OCI-LY3 (cell line): ENCODE results near the gene AKT3.
"Not testable (repeated sequence)": the region's sequence is repeated elsewhere in the genome, so short reads cannot be mapped to it uniquely, and the experiment has no call there.

Experiments
- H2AFZ ChIP-seq: fragments of 200-600, 300-600 bp; shearing (Covaris generic); 2 replicates; pipeline ENCODE4 v1.6.0; 2014; ENCODE audit warnings: antibody characterized with exemption, low read depth, low read length
- H3K27ac ChIP-seq: fragments of 200-600, 300-600 bp; sonication (generic); 2 replicates; pipeline ENCODE4 v1.5.1; 2014; ENCODE audit warnings: mild to moderate bottlenecking, low read length, moderate library complexity, mixed read lengths
- H3K27me3 ChIP-seq: fragments of 200-600, 300-600 bp; sonication (generic); 2 replicates; pipeline ENCODE4 v1.6.1; 2014; ENCODE audit warnings: low read depth, low read length, mixed read lengths
- H3K36me3 ChIP-seq: fragments of 200-600, 300-600 bp; sonication (generic); replicated peaks from 2 replicates; pipeline ENCODE3; 2014; ENCODE audit warnings: low read depth, low read length, mixed read lengths
- H3K4me1 ChIP-seq: fragments of 300-600, 200-600 bp; sonication (generic); 2 replicates; pipeline ENCODE4 v1.6.1; 2014; ENCODE audit warnings: low read length, mixed read lengths
- H3K4me2 ChIP-seq: fragments of 200-600, 300-600 bp; sonication (generic); 2 replicates; pipeline ENCODE4 v1.6.1; 2014; ENCODE audit warnings: low read length, mixed read lengths
- H3K4me3 ChIP-seq: fragments of 300-600, 200-600 bp; sonication (generic); 2 replicates; pipeline ENCODE4 v1.5.1; 2014; ENCODE audit warnings: antibody characterized with exemption, mild to moderate bottlenecking, low read length, moderate library complexity
- H3K79me2 ChIP-seq: fragments of 300-600, 200-600 bp; shearing (Covaris generic); 2 replicates; pipeline ENCODE4 v1.6.1; 2014; ENCODE audit warnings: mild to moderate bottlenecking, low read length, mixed read lengths
- H3K9ac ChIP-seq: fragments of 300-600, 200-600 bp; shearing (Covaris generic); 2 replicates; pipeline ENCODE4 v1.6.0; 2014; ENCODE audit warnings: mild to moderate bottlenecking, low read length, moderate library complexity
- H3K9me3 ChIP-seq: fragments of 200-600, 300-600 bp; shearing (Covaris generic); 2 replicates; pipeline ENCODE4 v1.6.1; 2014; ENCODE audit warnings: low read length, mixed read lengths; ENCODE audit not compliant: insufficient read depth
- H4K20me1 ChIP-seq: fragments of 200-600, 300-600 bp; sonication (generic); 2 replicates; pipeline ENCODE4 v1.6.1; 2016; ENCODE audit warnings: low read length, mixed read lengths; ENCODE audit not compliant: insufficient read depth
- EZH2phosphoT487 ChIP-seq: fragments of 200-600 bp; shearing (Covaris generic); IDR thresholded peaks from 2 replicates; pipeline ENCODE4 v1.6.1; 2018; ENCODE audit warnings: antibody characterized with exemption, mixed run types, low read depth
- TF ChIP-seq, protein P1 (sequence below): fragments of 200-600, 300-600 bp; sonication (generic); IDR thresholded peaks from 2 replicates; pipeline ENCODE4 v1.5.1; 2014; ENCODE audit warnings: antibody characterized with exemption, low read length, low read depth

AKT3 gene

DNA sequence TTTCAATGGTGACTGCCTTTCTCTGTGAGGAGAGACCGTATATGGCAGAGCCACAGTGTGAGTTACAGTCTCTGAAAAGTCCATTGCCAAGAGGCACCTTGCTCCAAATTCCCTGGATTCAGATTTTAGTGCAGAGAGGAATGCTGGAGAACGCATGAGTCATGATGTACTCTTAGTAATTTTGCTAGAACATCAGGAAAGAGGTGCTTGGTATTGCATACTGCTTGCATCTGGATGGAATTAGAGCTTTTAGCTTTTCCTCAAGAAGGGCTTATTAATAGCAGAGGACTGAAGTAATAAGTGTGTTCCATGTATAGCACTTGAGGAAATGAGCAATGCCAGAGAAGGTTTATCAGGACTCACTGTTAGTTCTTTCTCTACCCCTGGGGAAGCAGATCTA, 40.5 kb upstream of the AKT3 start:
- Histone ChIP-seq H4K20me1 (no peaks in the 10 kb centered on the region), H3K36me3 (no peaks in the 10 kb centered on the region), H3K9me3 (no peaks in the 10 kb centered on the region), H3K9ac (no peak overlapping the region), H3K79me2 (no peaks in the 10 kb centered on the region), H3K4me3 (no peak overlapping the region), H3K4me1 (no peaks in the 10 kb centered on the region), H3K4me2 (no peak overlapping the region), H3K27ac (no peak overlapping the region), H3K27me3 (peaks cover 44% of the 10 kb centered on the region), H2AFZ (no peak overlapping the region)
- no peak for TF ChIP-seq EZH2phosphoT487

DNA sequence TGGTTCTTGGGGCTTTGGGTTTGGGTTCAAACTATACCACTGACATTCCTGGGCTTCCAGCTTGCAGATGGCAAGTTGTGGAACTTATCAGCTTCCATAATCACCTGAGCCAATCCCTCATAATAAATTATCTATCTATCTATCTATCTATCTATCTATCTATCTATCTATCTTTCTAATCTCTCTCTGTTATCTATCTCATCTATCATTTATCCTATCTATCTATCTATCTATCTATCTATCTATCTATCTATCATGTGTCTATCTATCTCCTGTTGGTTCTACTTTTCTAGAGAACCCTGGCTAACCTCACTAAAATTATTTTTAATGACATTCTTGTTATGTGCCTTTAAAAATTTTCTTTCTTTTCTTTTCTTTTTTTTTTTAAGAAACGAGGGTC, 35.8 kb upstream of the AKT3 start:
- Histone ChIP-seq H3K9ac (no peak overlapping the region), H2AFZ (no peak overlapping the region), H3K79me2 (no peaks in the 10 kb centered on the region), H3K27me3 (peaks cover 22% of the 10 kb centered on the region), H4K20me1 (no peaks in the 10 kb centered on the region), H3K9me3 (no peaks in the 10 kb centered on the region), H3K36me3 (no peaks in the 10 kb centered on the region), H3K27ac (no peak overlapping the region), H3K4me1 (no peaks in the 10 kb centered on the region), H3K4me2 (no peak overlapping the region), H3K4me3 (no peak overlapping the region)
- TF ChIP-seq, protein P1, sequence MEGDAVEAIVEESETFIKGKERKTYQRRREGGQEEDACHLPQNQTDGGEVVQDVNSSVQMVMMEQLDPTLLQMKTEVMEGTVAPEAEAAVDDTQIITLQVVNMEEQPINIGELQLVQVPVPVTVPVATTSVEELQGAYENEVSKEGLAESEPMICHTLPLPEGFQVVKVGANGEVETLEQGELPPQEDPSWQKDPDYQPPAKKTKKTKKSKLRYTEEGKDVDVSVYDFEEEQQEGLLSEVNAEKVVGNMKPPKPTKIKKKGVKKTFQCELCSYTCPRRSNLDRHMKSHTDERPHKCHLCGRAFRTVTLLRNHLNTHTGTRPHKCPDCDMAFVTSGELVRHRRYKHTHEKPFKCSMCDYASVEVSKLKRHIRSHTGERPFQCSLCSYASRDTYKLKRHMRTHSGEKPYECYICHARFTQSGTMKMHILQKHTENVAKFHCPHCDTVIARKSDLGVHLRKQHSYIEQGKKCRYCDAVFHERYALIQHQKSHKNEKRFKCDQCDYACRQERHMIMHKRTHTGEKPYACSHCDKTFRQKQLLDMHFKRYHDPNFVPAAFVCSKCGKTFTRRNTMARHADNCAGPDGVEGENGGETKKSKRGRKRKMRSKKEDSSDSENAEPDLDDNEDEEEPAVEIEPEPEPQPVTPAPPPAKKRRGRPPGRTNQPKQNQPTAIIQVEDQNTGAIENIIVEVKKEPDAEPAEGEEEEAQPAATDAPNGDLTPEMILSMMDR: no peak
- TF ChIP-seq EZH2phosphoT487: no peak

DNA sequence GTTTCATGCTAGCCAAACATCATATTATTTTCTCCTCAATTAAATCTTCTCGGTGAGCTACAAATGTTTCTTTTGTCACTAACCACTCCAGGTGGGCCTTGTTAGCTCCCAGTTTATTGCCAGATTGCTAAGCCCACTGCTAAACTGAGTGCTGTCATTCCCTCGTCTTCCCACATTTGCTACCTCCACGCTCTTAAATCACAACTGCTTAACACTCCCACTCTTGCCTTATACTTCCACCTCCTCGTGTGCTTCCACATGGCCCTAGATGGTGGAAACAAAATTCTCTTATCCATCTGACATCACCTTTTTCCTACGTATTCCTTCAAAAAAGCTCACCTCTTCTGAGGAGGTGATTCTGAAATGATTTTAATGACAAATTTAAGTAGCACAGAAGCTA, 34.6 kb upstream of the AKT3 start:
- no peak overlapping the region for H2AFZ ChIP-seq
- H3K9ac ChIP-seq: no peak overlapping the region
- no peaks in the 10 kb centered on the region for H3K4me1 ChIP-seq
- H3K9me3 ChIP-seq: no peaks in the 10 kb centered on the region
- H4K20me1 ChIP-seq: no peaks in the 10 kb centered on the region
- peaks cover 10% of the 10 kb centered on the region for H3K27me3 ChIP-seq
- no peaks in the 10 kb centered on the region for H3K36me3 ChIP-seq
- H3K27ac ChIP-seq: no peak overlapping the region
- no peak overlapping the region for H3K4me3 ChIP-seq
- no peak for TF ChIP-seq EZH2phosphoT487
- TF ChIP-seq, protein P1: no peak
- H3K79me2 ChIP-seq: no peaks in the 10 kb centered on the region
- H3K4me2 ChIP-seq: no peak overlapping the region

DNA sequence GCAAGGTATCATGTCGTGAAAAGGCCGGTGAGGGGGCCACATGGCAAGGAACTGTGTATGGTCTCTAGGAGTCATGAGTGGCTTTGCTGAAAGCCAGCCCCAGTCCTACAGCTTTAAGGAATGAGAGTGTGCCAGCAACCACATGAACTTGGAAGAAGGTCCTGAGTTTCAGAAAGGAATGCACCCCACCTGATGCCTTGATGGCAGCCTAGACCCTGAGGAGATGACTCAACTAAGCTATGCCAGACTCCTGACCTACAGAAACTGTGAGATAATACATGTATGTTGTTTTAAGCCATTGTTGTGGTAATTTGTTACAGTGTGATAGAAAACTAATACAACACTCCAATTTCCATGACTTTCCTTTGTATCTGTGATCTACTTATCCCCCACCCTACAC, 33.5 kb upstream of the AKT3 start:
- TF ChIP-seq EZH2phosphoT487: no peak
- TF ChIP-seq, protein P1: no peak
- Histone ChIP-seq H3K79me2 (no peaks in the 10 kb centered on the region), H3K27ac (no peak overlapping the region), H2AFZ (no peak overlapping the region), H3K36me3 (no peaks in the 10 kb centered on the region), H3K9ac (no peak overlapping the region), H3K9me3 (no peaks in the 10 kb centered on the region), H3K4me1 (no peaks in the 10 kb centered on the region), H3K4me2 (no peak overlapping the region), H4K20me1 (no peaks in the 10 kb centered on the region), H3K4me3 (no peak overlapping the region), H3K27me3 (peaks cover 10% of the 10 kb centered on the region)

DNA sequence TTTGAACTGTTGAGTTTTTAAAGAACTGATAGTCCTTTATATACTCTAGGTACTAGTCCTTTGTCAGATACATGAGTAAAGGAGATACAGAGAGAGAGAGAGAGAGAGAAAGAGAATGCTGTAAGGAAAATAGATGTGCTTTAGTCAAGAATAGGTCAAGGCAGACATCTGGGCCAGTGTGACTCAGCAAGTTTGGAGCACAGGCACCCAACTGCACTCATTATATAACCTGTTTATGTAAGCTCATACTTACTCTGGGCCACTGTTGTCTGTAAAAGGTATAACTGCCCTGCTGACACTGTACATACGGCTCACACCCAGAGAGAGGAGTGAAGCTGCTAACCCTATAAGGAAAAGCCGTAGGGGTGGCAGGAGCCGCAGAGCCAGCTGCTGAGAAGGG, 32.2 kb upstream of the AKT3 start:
- no peak overlapping the region for H3K4me3 ChIP-seq
- H4K20me1 ChIP-seq: no peaks in the 10 kb centered on the region
- H3K79me2 ChIP-seq: no peaks in the 10 kb centered on the region
- TF ChIP-seq EZH2phosphoT487: no peak
- TF ChIP-seq, protein P1: no peak
- H3K9ac ChIP-seq: no peak overlapping the region
- H3K4me1 ChIP-seq: no peaks in the 10 kb centered on the region
- H3K27me3 ChIP-seq: peaks cover 10% of the 10 kb centered on the region
- H3K27ac ChIP-seq: no peak overlapping the region
- no peaks in the 10 kb centered on the region for H3K36me3 ChIP-seq
- no peak overlapping the region for H3K4me2 ChIP-seq
- H2AFZ ChIP-seq: no peak overlapping the region
- H3K9me3 ChIP-seq: no peaks in the 10 kb centered on the region

DNA sequence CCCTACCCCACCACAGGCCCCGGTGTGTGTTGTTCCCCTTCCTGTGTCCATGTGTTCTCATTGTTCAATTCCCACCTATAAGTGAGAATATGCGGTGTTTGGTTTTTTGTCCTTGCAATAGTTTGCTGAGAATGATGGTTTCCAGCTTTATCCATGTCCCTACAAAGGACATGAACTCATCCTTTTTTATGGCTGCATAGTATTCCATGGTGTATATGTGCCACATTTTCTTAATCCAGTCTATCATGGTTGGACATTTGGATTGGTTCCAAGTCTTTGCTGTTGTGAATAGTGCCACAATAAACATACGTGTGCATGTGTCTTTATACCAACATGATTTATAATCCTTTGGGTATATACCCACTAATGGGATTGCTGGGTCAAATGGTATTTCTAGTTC, 27.0 kb upstream of the AKT3 start:
- H3K4me1 ChIP-seq: not testable (repeated sequence)

More for the DNA sequence above, 27.0 kb upstream of the AKT3 start:
- not testable (repeated sequence) for H3K79me2 ChIP-seq, H3K9me3 ChIP-seq, H2AFZ ChIP-seq, H3K27me3 ChIP-seq, H3K4me2 ChIP-seq, H3K9ac ChIP-seq, H3K4me3 ChIP-seq, H3K27ac ChIP-seq, H4K20me1 ChIP-seq, H3K36me3 ChIP-seq
